GM19023 (cell line): ENCODE data around the gene DNAI2.
"Not testable (repeated sequence)": the region's sequence is repeated elsewhere in the genome, so short reads cannot be mapped to it uniquely, and the experiment has no call there.

Experiments used
- ATAC-seq: cut with Tn5 transposase; IDR thresholded peaks from one replicate; pipeline ENCODE4 v1.9.1; 2021; ENCODE audit warnings: mild to moderate bottlenecking, moderate library complexity; ENCODE audit not compliant: unreplicated experiment

Gene DNAI2

GRCh38 chr17:74272731-74273201, 1.3 kb upstream of the DNAI2 start:
- no peak for ATAC-seq

GRCh38 chr17:74274709-74275340, 791 bp downstream of the DNAI2 start:
- ATAC-seq, result no peak

DNA sequence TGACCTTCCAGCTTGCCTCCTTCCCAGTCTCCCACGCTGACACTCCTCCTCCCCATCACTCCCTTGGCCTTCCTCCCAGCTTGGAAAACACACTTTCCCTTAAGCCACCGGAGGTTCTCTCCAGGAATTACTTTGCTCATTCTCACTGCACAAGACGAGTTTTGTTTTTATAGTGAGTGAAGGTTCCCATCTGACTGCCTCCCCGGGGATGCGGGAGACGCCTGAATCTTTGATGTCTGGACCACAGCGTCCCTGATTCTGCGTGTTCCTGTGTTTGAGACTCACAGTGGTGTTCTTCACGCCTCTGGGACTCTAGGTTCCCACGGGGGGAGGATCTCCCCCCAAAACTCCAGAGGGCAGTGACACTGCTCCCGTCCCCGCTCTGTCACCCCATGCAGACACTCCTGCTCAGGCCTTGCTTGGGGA, 2.0 kb downstream of the DNAI2 start:
- ATAC-seq, result no peak

GRCh38 chr17:74276541-74277009, 2.5 kb downstream of the DNAI2 start:
- no peak for ATAC-seq

DNA sequence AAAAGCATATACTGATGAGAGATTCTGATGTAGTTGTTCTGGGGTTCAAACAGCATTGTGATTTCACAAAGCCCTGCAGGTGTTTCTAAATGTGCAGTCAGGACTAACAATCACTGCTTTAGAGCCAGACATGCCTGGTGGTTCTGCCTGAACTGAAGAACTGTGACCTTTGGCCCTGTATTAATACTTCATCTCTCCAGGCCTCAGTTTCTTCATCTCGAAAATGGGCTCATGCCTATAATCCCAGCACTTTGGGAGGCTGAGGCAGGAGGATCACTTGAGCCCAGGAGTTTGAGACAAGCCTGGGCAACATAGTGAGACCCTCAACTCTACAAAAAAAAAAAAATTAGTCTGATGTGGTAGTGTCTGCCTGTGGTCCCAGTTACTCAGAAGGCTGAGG, 3.9 kb downstream of the DNAI2 start:
- ATAC-seq, result no peak

DNA sequence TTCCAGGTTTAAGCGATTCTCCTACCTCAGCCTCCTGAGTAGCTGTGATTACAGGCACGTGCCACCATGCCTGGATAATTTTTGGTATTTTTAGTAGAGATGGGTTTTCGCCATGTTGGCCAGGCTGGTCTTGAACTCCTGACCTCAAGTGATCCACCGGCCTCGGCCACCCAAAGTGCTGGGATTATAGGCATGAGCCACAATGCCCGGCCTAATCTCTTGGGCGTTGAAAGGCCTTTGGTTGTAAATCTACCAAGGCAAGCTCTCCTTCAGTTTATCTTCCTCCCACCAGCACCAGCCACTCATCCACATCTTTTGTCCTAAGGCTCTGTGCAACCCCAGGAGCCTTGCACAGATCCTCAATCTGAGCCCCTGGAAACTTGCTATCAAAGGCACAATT, 5.6 kb downstream of the DNAI2 start:
- not testable (repeated sequence) for ATAC-seq

GRCh38 chr17:74280093-74280513, 6.1 kb downstream of the DNAI2 start:
- peak; percentile 55 for ATAC-seq

- ATAC-seq, result no peak
Measured at GRCh38 chr17:74281799-74282198, 7.8 kb downstream of the DNAI2 start.

DNA sequence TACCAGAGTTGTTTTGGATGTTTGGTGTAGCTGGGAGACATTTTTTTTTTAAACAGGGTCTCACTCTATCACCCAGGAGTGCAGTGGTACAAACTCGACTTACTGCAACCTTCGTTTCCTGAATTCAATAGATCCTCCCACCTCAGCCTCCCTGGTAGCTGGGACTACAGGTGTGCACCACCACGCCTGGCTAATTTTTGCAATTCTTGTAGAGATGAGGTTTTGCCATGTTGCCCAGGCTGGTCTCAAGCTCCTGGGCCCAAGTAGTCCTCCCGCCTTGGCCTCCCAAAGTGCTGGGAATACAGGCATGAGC, 8.2 kb downstream of the DNAI2 start:
- ATAC-seq, result not testable (repeated sequence)

DNA sequence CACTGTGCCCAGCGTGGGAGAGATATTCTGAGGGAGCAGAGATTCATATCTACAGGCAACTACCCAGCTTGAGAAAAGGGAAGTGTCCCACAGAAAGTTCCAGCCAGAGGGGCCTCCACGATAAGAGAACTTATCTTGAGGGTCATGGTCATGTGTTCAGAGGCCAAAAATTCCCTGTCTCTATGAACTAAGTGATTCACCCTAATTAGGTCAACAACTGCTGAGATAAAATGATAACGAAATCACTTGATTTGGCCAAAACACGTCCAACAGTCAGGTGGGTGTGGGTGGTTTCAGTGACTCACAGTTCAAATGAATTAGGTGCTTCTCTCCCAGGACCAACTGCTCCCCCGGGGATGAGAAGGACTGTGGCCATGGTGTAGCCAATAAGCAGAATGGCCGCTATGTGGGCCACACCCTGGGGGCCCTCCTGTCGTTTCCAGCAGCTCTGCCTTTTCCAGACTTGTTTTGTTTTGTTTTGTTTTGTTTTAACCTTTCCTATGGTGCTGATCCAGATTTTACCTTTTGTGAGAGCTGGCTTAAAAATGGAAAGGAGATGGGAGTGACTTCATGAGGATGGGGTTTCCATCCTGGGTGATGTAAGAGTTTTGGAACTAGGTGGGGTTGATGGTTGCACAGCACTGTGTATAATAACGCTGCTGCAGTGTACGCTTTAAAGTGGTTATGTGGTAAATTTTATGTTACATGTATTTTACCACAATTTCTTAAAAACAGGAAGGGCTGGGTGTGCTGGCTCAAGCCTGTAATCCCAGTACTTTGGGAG, 8.7 kb downstream of the DNAI2 start:
- ATAC-seq, result no peak

- no peak for ATAC-seq
Measured at GRCh38 chr17:74283371-74283673, 9.3 kb downstream of the DNAI2 start.

DNA sequence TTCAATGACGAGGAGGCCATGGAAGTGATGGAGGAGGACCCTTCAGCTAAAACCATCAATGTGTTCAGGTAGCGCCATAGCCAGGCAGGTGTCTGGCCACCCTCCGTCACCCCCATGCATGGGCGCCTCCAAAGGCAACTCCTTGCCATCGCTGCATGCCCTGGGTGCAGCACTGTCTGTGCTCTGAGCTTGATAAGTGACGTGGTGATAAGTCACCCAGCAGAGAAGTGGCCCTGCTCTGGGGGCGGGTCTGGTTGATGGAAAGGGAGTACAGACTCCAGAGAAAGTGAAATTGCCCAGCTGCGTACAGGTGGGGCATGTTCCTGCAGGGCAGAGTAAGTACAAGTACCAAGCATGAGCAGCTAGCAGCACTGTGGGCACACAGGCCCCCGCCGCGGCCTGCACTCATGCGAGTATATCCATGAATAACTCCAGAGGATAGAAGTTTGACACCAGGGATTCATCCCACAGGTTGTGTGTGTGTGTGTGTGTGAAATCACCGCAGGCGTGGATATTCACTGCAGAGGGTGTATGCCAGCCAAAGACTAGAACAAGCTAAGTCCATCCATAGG, 13.1 kb downstream of the DNAI2 start:
- no peak for ATAC-seq

GRCh38 chr17:74288785-74289184, 14.8 kb downstream of the DNAI2 start:
- peak; percentile 61 for ATAC-seq

DNA sequence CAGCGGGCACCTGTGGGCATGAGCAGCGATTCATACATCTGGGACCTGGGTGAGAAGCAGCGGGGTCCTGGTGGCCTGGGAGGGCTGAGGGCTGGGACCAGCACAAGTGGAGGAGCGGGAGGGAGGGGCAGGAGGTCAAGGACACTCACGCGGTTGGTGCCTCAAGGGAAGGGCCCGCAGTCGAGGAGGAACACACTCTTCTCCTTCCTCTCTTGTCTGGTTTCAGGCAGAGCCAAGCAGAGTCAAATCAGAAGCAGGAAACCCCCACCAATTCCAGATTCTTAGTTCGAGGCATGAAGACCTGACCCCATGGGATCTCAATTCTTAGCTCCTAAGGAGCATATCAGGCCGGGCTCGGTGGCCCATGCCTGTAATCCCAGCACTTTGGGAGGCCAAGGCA, 15.7 kb downstream of the DNAI2 start:
- ATAC-seq, result no peak

DNA sequence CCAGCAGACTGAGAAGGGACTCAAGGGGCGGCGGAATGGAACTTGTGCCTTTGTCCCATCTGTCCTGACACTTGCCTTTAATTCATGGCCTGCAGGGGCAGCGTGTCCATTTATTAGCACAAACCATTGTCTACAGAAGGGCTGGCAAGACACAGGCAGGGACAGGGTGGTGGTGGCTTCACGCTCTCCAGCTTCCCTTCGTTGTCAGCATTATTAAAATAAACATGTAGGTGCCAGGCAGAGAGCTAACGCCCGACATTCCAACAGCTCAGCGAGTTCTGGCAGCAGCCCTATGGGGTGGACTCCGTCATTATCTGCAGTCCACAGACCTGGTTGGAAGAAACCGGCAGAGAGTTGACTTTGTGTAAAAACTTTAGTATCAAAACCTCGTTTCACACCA, 16.3 kb downstream of the DNAI2 start:
- ATAC-seq, result no peak

DNA sequence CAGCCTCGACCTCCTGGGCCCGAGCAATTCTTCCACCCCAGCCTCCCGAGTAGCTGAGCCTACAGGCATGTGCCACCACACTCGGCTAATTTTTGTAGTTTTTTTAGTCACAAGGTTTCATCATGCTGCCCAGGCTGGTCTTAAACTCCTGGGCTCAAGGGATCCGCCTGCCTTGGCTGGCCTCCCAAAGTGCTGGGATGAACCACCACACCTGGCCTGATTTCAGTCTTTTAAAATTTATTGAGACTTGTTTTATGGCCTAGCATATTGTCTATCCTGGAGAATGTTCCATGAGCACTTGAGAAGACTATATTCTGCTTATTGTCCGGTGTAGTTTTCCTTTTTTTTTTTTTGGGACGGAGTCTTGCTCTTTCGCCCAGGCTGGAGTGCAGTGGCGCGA, 18.5 kb downstream of the DNAI2 start:
- ATAC-seq, result no peak

- ATAC-seq, result no peak
Measured at GRCh38 chr17:74295625-74296547, 21.9 kb downstream of the DNAI2 start.

GRCh38 chr17:74296548-74296936, 22.5 kb downstream of the DNAI2 start:
- no peak for ATAC-seq

DNA sequence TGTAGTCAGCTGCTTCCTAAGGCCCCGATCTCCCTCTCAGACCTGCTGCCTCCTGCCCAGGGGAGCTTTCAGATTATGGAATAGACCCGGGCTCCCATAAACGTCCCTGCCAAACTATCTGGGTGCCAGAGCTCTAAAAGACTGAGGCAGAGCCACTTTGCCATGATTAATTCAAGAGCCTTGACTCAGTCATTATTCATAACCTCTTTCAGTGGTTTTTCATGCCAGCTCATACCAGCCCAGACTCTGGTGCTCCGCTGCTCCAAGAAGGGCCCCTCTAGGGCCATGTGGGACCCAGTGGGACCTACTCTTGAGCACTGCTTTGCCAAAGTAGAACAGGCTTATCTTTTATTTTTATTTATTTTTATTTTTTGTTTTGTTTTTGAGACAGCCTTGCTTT, 23.9 kb downstream of the DNAI2 start:
- ATAC-seq, result no peak

GRCh38 chr17:74298778-74299177, 24.7 kb downstream of the DNAI2 start:
- no peak for ATAC-seq
